DMS153 (cell line): Measurements from ENCODE around the gene CDKN2A.

Experiments
- DNase-seq: peaks from one replicate; lab custom pipeline; 2025; lab: John Stamatoyannopoulos, UW

The CDKN2A gene

GRCh38 chr9:21941337-21941995, 52.7 kb downstream of the CDKN2A start:
- no peak for DNase-seq

- DNase-seq = no peak
Measured at GRCh38 chr9:21936161-21936560, 58.0 kb downstream of the CDKN2A start.

GRCh38 chr9:21935631-21936030, 58.6 kb downstream of the CDKN2A start:
- DNase-seq = no peak

GRCh38 chr9:21933865-21934264, 60.3 kb downstream of the CDKN2A start:
- DNase-seq = no peak

GRCh38 chr9:21933281-21933680, 60.9 kb downstream of the CDKN2A start:
- DNase-seq = no peak

GRCh38 chr9:21931428-21931827, 62.8 kb downstream of the CDKN2A start:
- no peak for DNase-seq

- no peak for DNase-seq
Measured at GRCh38 chr9:21927752-21928151, 66.4 kb downstream of the CDKN2A start.

GRCh38 chr9:21923694-21924093, 70.5 kb downstream of the CDKN2A start:
- DNase-seq = no peak

GRCh38 chr9:21919377-21920362, 74.5 kb downstream of the CDKN2A start:
- DNase-seq = no peak
